ENCODE data around the gene SLC4A3.

DNA sequence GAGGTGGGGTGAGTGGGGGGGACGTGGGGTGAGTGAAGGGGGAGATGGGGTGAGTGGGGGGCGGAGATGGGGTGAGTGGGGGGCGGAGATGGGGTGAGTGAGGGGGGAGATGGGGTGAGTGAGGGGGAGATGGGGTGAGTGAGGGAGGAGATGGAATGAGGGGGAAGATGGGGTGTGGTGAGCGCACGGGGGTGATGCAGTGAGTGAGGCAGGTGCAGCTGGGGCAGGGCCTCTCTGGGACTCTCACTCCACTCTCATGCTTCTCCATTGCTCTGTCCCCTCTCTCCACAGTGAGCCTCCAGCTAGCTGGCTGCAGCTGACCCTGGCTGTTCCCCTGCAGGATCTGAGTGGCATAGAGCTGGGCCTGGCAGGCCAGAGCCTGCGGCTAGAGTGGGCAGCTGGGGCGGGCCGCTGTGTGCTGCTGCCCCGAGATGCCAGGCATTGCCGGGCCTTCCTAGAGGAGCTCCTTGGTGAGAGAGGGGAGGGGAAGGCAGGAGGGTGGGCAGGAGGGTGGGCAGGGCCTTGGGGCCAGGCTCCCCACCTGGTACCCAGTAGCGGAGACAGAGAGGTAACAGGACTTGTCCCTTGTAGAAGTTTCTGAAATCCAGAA lies 13.9 kb upstream of the SLC4A3 start:
- TF ChIP-seq, protein P1, sequence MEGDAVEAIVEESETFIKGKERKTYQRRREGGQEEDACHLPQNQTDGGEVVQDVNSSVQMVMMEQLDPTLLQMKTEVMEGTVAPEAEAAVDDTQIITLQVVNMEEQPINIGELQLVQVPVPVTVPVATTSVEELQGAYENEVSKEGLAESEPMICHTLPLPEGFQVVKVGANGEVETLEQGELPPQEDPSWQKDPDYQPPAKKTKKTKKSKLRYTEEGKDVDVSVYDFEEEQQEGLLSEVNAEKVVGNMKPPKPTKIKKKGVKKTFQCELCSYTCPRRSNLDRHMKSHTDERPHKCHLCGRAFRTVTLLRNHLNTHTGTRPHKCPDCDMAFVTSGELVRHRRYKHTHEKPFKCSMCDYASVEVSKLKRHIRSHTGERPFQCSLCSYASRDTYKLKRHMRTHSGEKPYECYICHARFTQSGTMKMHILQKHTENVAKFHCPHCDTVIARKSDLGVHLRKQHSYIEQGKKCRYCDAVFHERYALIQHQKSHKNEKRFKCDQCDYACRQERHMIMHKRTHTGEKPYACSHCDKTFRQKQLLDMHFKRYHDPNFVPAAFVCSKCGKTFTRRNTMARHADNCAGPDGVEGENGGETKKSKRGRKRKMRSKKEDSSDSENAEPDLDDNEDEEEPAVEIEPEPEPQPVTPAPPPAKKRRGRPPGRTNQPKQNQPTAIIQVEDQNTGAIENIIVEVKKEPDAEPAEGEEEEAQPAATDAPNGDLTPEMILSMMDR (IDR thresholded peaks at IDR 0.05; ENCODE audit: extremely low read depth in 1 of 2, insufficient read depth in 1 of 2, low read depth in 1 of 2, low read length in 2 of 2) = no peak
- no peak for TF ChIP-seq EZH2 (IDR thresholded peaks at IDR 0.05; ENCODE audit: borderline replicate concordance, low read depth, low read length, severe bottlenecking)
